H9 (cell line): Measurements from ENCODE around the gene KRT3. TPM values are rescaled to one million over a fixed set of nuclear protein-coding genes. Genes with fewer than 3 reads are reported as not detected.
A peak's percentile ranks its signal among the peaks of the same experiment; 100 is the strongest.

ENCODE experiments used
- DNase-seq: peaks from one replicate; pipeline ENCODE4 v3.0.0-alpha.2; 2017
- H2AFZ ChIP-seq: one replicate; pipeline ENCODE4 v1.6.1; 2013; ENCODE audit warnings: mild to moderate bottlenecking, low read length, control low read depth, moderate library complexity
- H2AK5ac ChIP-seq: 2 replicates; pipeline ENCODE4 v1.6.1; 2013; ENCODE audit warnings: low read length, control low read depth, mixed read lengths; ENCODE audit not compliant: insufficient read length
- H2BK120ac ChIP-seq: one replicate; pipeline ENCODE4 v1.6.1; 2013; ENCODE audit warnings: low read depth, mild to moderate bottlenecking, low read length, control low read depth, inconsistent platforms; ENCODE audit not compliant: poor library complexity, severe bottlenecking
- H2BK12ac ChIP-seq: 2 replicates; pipeline ENCODE4 v1.6.1; 2013; ENCODE audit warnings: low read length, control low read depth, mixed read lengths, low read depth; ENCODE audit not compliant: insufficient read length
- H2BK15ac ChIP-seq: 2 replicates; pipeline ENCODE4 v1.6.1; 2013; ENCODE audit warnings: low read depth, low read length, control low read depth
- H2BK20ac ChIP-seq: one replicate; pipeline ENCODE4 v1.6.1; 2013; ENCODE audit warnings: low read depth, mild to moderate bottlenecking, low read length, control low read depth, inconsistent platforms; ENCODE audit not compliant: poor library complexity, severe bottlenecking
- H2BK5ac ChIP-seq: 2 replicates; pipeline ENCODE4 v1.6.1; 2013; ENCODE audit warnings: low read length, control low read depth, mixed read lengths; ENCODE audit not compliant: insufficient read length
- H3K14ac ChIP-seq: 2 replicates; pipeline ENCODE4 v1.6.1; 2013; ENCODE audit warnings: low read length, control low read depth; ENCODE audit not compliant: insufficient read depth
- H3K18ac ChIP-seq: 2 replicates; pipeline ENCODE4 v1.6.1; 2013; ENCODE audit warnings: low read depth, mild to moderate bottlenecking, mixed read lengths, low read length, control low read depth; ENCODE audit not compliant: insufficient read length
- H3K23ac ChIP-seq: 2 replicates; pipeline ENCODE4 v1.6.1; 2013; ENCODE audit warnings: low read length, control low read depth, mixed read lengths, low read depth; ENCODE audit not compliant: insufficient read length
- H3K23me2 ChIP-seq: 2 replicates; pipeline ENCODE4 v1.6.1; 2013; ENCODE audit warnings: low read depth, mild to moderate bottlenecking, mixed read lengths, low read length, control low read depth; ENCODE audit not compliant: insufficient read length, poor library complexity, severe bottlenecking
- H3K27ac ChIP-seq: 2 replicates; pipeline ENCODE4 v1.5.1; 2013; ENCODE audit warnings: low read length, control low read depth, mixed read lengths, low read depth; ENCODE audit not compliant: insufficient read length
- H3K27me3 ChIP-seq: 2 replicates; pipeline ENCODE4 v1.6.1; 2013; ENCODE audit warnings: low read length, control low read depth, inconsistent platforms; ENCODE audit not compliant: insufficient read depth
- H3K4ac ChIP-seq: 2 replicates; pipeline ENCODE4 v1.6.1; 2013; ENCODE audit warnings: low read depth, mild to moderate bottlenecking, control low read depth, inconsistent platforms, low read length, moderate library complexity
- H3K4me1 ChIP-seq: 2 replicates; pipeline ENCODE4 v1.6.1; 2013; ENCODE audit warnings: low read length, control low read depth, inconsistent platforms; ENCODE audit not compliant: insufficient read depth
- H3K4me2 ChIP-seq: 2 replicates; pipeline ENCODE4 v1.6.1; 2013; ENCODE audit warnings: low read length, control low read depth, mixed read lengths; ENCODE audit not compliant: insufficient read length, insufficient read depth
- H3K56ac ChIP-seq: 2 replicates; pipeline ENCODE4 v1.6.1; 2013; ENCODE audit warnings: low read depth, mild to moderate bottlenecking, mixed read lengths, low read length, control low read depth; ENCODE audit not compliant: insufficient read length
- H3K79me1 ChIP-seq: 2 replicates; pipeline ENCODE4 v1.6.1; 2013; ENCODE audit warnings: low read depth, mild to moderate bottlenecking, moderate library complexity, low read length, control low read depth, inconsistent platforms; ENCODE audit not compliant: insufficient read depth, poor library complexity, severe bottlenecking
- H3K79me2 ChIP-seq: 2 replicates; pipeline ENCODE4 v1.6.1; 2013; ENCODE audit warnings: low read length, control low read depth, inconsistent platforms; ENCODE audit not compliant: insufficient read depth
- H3K9ac ChIP-seq: 2 replicates; pipeline ENCODE4 v1.6.1; 2013; ENCODE audit warnings: low read length, control low read depth, mixed read lengths; ENCODE audit not compliant: insufficient read length; ENCODE audit errors: extremely low read depth
- H3K9me3 ChIP-seq: one replicate; pipeline ENCODE4 v1.6.1; 2013; ENCODE audit warnings: low read depth, low read length, inconsistent platforms; ENCODE audit not compliant: control insufficient read depth
- H3T11ph ChIP-seq: one replicate; pipeline ENCODE4 v1.6.1; 2013; ENCODE audit warnings: mild to moderate bottlenecking, low read length, control low read depth, inconsistent platforms
- H4K20me1 ChIP-seq: one replicate; pipeline ENCODE4 v1.6.1; 2013; ENCODE audit not compliant: control insufficient read depth, insufficient read length, insufficient read depth
- H4K5ac ChIP-seq: 2 replicates; pipeline ENCODE4 v1.6.1; 2013; ENCODE audit warnings: low read depth, mild to moderate bottlenecking, mixed read lengths, low read length, control low read depth; ENCODE audit not compliant: insufficient read length
- H4K8ac ChIP-seq: replicated peaks from 2 replicates; pipeline ENCODE4 v1.6.1; 2013; ENCODE audit warnings: low read length, control low read depth, mixed read lengths, low read depth; ENCODE audit not compliant: insufficient read length
- H4K91ac ChIP-seq: 2 replicates; pipeline ENCODE4 v1.6.1; 2013; ENCODE audit warnings: low read depth, mild to moderate bottlenecking, moderate library complexity, mixed read lengths, low read length, control low read depth; ENCODE audit not compliant: insufficient read length
- H3K27ac Mint-ChIP-seq, 3 experiments: 2 replicates in 2 of 3; 3 replicates in 1 of 3; pipeline ENCODE4 v1.8.0; 2020 to 2021; ENCODE audit warnings: mixed read lengths in 3 of 3, mild to moderate bottlenecking in 1 of 3, moderate library complexity in 1 of 3
- H3K27me3 Mint-ChIP-seq: 2 replicates; pipeline ENCODE4 v1.8.0; 2021; ENCODE audit warnings: low read depth, mild to moderate bottlenecking, moderate library complexity, mixed read lengths
- H3K36me3 Mint-ChIP-seq, 3 experiments: 2 replicates in 2 of 3; 3 replicates in 1 of 3; pipeline ENCODE4 v1.8.0; 2020 to 2021; ENCODE audit warnings: low read depth in 3 of 3, mixed read lengths in 3 of 3; ENCODE audit not compliant: insufficient read depth in 1 of 3
- H3K4me1 Mint-ChIP-seq, 2 experiments: 2 replicates each; pipeline ENCODE4 v1.8.0; 2020; ENCODE audit warnings: mixed read lengths in 2 of 2
- H3K4me3 Mint-ChIP-seq, 2 experiments: 2 replicates in 1 of 2; 3 replicates in 1 of 2; pipeline ENCODE4 v1.8.0; 2020 to 2021; ENCODE audit warnings: mild to moderate bottlenecking in 2 of 2, mixed read lengths in 2 of 2, moderate library complexity in 1 of 2
- H3K9me3 Mint-ChIP-seq, 2 experiments: 2 replicates in 1 of 2; 3 replicates in 1 of 2; pipeline ENCODE4 v1.8.0; 2020; ENCODE audit warnings: mild to moderate bottlenecking in 2 of 2, mixed read lengths in 2 of 2, moderate library complexity in 1 of 2
- WGBS: extraction: QIAGEN DNeasy Blood & Tissue Kit; methylation state at CpG from one replicate; pipeline ENCODE4 v1.1.7; 2013; ENCODE audit warnings: missing lambda C conversion rate, low lambda C conversion rate, mixed read lengths; ENCODE audit not compliant: insufficient read length; ENCODE audit errors: extremely low coverage; 5-methylcytosine and 5-hydroxymethylcytosine counted together
- total RNA-seq: library from RNA; stranded (reverse); gene quantifications from 2 replicates; pipeline ENCODE4 v1.2.1, GENCODE V29; 2021
- TF ChIP-seq, protein P1 (sequence below): fragments of 200-600 bp; sonication (generic); conservative IDR thresholded peaks from 3 replicates; pipeline ENCODE4 v1.8.0; 2021; ENCODE audit warnings: antibody characterized with exemption, mild to moderate bottlenecking

The KRT3 gene
- total RNA-seq, 1 experiment from 2014 or later: not detected

DNA sequence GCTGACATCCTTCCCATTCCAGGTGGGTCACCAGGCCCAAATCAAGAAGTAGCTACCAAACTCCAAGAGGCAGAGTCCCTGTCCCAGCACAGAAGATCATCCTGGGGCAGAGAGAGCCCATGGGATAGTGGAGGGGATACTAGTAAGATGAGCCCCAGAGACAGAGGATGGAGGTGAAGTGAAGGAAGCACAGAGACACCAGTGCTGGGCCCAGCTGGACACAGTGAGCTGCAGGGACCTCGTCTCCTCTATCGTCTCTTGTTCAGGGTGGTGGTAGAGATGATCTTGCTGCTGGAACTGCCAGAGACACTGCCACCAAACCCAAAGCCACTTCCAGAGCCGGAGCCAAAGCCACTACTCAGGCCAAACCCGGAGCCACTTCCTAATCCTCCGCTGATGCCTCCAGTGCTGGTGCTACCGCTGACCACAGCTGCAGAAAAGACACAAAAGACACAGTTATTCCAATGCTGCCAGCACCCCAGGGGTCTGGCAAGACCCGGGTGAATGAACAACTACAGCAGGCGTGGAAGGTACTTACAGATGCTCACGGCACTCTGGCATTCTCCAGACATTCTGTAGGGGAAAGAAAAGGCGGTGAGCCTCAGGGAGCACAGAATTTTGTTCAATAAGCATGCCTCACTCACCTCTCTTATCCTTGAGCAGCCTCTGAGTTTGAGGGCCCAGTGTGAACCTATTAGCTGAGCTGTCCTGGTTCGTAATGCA lies 11.1 kb upstream of the KRT3 start:
- no peak overlapping the region for H2BK20ac ChIP-seq
- H2BK5ac ChIP-seq: no peak overlapping the region
- no peak overlapping the region for H3K27ac ChIP-seq
- peaks cover 2% of the 10 kb centered on the region; the same call in 1 of the 2 replicates for H3K4me1 ChIP-seq
- H3K4me2 ChIP-seq: no peak overlapping the region
- no peak overlapping the region for H3K56ac ChIP-seq
- WGBS: no CpG with 5 or more reads among the region's 11 CpGs
- no peak overlapping the region for H2BK12ac ChIP-seq
- H3K9me3 ChIP-seq: no peaks in the 10 kb centered on the region
- TF ChIP-seq, protein P1, sequence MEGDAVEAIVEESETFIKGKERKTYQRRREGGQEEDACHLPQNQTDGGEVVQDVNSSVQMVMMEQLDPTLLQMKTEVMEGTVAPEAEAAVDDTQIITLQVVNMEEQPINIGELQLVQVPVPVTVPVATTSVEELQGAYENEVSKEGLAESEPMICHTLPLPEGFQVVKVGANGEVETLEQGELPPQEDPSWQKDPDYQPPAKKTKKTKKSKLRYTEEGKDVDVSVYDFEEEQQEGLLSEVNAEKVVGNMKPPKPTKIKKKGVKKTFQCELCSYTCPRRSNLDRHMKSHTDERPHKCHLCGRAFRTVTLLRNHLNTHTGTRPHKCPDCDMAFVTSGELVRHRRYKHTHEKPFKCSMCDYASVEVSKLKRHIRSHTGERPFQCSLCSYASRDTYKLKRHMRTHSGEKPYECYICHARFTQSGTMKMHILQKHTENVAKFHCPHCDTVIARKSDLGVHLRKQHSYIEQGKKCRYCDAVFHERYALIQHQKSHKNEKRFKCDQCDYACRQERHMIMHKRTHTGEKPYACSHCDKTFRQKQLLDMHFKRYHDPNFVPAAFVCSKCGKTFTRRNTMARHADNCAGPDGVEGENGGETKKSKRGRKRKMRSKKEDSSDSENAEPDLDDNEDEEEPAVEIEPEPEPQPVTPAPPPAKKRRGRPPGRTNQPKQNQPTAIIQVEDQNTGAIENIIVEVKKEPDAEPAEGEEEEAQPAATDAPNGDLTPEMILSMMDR: no peak
- no peaks in the 10 kb centered on the region for H3K79me2 ChIP-seq
- no peaks in the 10 kb centered on the region for H3K23me2 ChIP-seq
- no peak overlapping the region for H3K9ac ChIP-seq
- H3K14ac ChIP-seq: no peak overlapping the region
- no peak overlapping the region for H2AFZ ChIP-seq
- H3K79me1 ChIP-seq: no peaks in the 10 kb centered on the region
- H4K20me1 ChIP-seq: no peaks in the 10 kb centered on the region
- H3K36me3 Mint-ChIP-seq: no peaks in the 10 kb centered on the region
- no peak overlapping the region for H4K91ac ChIP-seq
- H3K4me3 Mint-ChIP-seq: no peak overlapping the region; a peak in 1 of 5 replicates
- H3K27ac Mint-ChIP-seq: peak overlapping the region in 1 of 3 experiments; percentile 46; a peak in 1 of 7 replicates
- no peak overlapping the region for H2AK5ac ChIP-seq
- H3T11ph ChIP-seq: no peak overlapping the region
- H2BK120ac ChIP-seq: no peak overlapping the region
- no peak for DNase-seq
- H3K4ac ChIP-seq: no peak overlapping the region
- H3K27me3 Mint-ChIP-seq: peaks cover 10% of the 10 kb centered on the region
- no peak overlapping the region for H2BK15ac ChIP-seq
- no peaks in the 10 kb centered on the region for H3K9me3 Mint-ChIP-seq
- H3K23ac ChIP-seq: no peak overlapping the region
- H3K27me3 ChIP-seq: no peaks in the 10 kb centered on the region
- H3K4me1 Mint-ChIP-seq: peaks cover 19 to 20% of the 10 kb centered on the region in 2 experiments
- H4K5ac ChIP-seq: no peak overlapping the region
- no peak overlapping the region for H4K8ac ChIP-seq
- no peak overlapping the region for H3K18ac ChIP-seq
